ENCODE data around the gene VKORC1.

Gene VKORC1

GRCh38 chr16:31073142-31073969 is 21.2 kb downstream of the VKORC1 start:
- peaks cover 67% of the 10 kb centered on the region for H3K79me2 ChIP-seq (ENCODE audit: control insufficient read depth, insufficient read depth, low read length, unreplicated experiment)
- H3K27ac ChIP-seq (ENCODE audit: low read depth, low read length): peak overlapping the region; percentile 84
- peak overlapping the region; percentile 77 for H2AFZ ChIP-seq (ENCODE audit: low read length, unreplicated experiment)
- peaks cover 19% of the 10 kb centered on the region for H3K4me1 ChIP-seq (ENCODE audit: control insufficient read depth, insufficient read depth, low read length, unreplicated experiment)
- H3K27me3 ChIP-seq (ENCODE audit: insufficient read depth, low read length): no peaks in the 10 kb centered on the region
- H3K36me3 ChIP-seq (ENCODE audit: insufficient read depth, low read length): peaks cover 13% of the 10 kb centered on the region; the same call in 1 of the 2 replicates
- H3K4me3 ChIP-seq (ENCODE audit: low read depth, low read length): peak overlapping the region; percentile 83

GRCh38 chr16:31072540-31073141 is 22.0 kb downstream of the VKORC1 start:
- Histone ChIP-seq H2AFZ (ENCODE audit: low read length, unreplicated experiment) (no peak overlapping the region), H3K27me3 (ENCODE audit: insufficient read depth, low read length) (no peaks in the 10 kb centered on the region), H3K36me3 (ENCODE audit: insufficient read depth, low read length) (peaks cover 8% of the 10 kb centered on the region; the same call in 1 of the 2 replicates), H3K27ac (ENCODE audit: low read depth, low read length) (peak overlapping the region; percentile 84), H3K79me2 (ENCODE audit: control insufficient read depth, insufficient read depth, low read length, unreplicated experiment) (peaks cover 68% of the 10 kb centered on the region), H3K4me1 (ENCODE audit: control insufficient read depth, insufficient read depth, low read length, unreplicated experiment) (peaks cover 19% of the 10 kb centered on the region), H3K4me3 (ENCODE audit: low read depth, low read length) (peak overlapping the region; percentile 83)

- peaks cover 5% of the 10 kb centered on the region; the same call in 1 of the 2 replicates for H3K36me3 ChIP-seq (ENCODE audit: insufficient read depth, low read length)
- H3K27me3 ChIP-seq (ENCODE audit: insufficient read depth, low read length): no peaks in the 10 kb centered on the region
- peak overlapping the region; percentile 84 for H3K27ac ChIP-seq (ENCODE audit: low read depth, low read length)
- H3K4me3 ChIP-seq (ENCODE audit: low read depth, low read length): peak overlapping the region; percentile 83
- H3K79me2 ChIP-seq (ENCODE audit: control insufficient read depth, insufficient read depth, low read length, unreplicated experiment): peaks cover 67% of the 10 kb centered on the region
- H3K4me1 ChIP-seq (ENCODE audit: control insufficient read depth, insufficient read depth, low read length, unreplicated experiment): peaks cover 19% of the 10 kb centered on the region
- no peak overlapping the region for H2AFZ ChIP-seq (ENCODE audit: low read length, unreplicated experiment)
Observed at GRCh38 chr16:31071861-31072260, 22.7 kb downstream of the VKORC1 start.

GRCh38 chr16:31067342-31067741 is 27.3 kb downstream of the VKORC1 start:
- Histone ChIP-seq H3K4me1 (ENCODE audit: control insufficient read depth, insufficient read depth, low read length, unreplicated experiment) (peaks cover 25% of the 10 kb centered on the region), H2AFZ (ENCODE audit: low read length, unreplicated experiment) (no peak overlapping the region), H3K4me3 (ENCODE audit: low read depth, low read length) (no peak overlapping the region), H3K27ac (ENCODE audit: low read depth, low read length) (no peak overlapping the region), H3K27me3 (ENCODE audit: insufficient read depth, low read length) (no peaks in the 10 kb centered on the region), H3K79me2 (ENCODE audit: control insufficient read depth, insufficient read depth, low read length, unreplicated experiment) (peaks cover 57% of the 10 kb centered on the region), H3K36me3 (ENCODE audit: insufficient read depth, low read length) (peaks cover 7% of the 10 kb centered on the region; the same call in 1 of the 2 replicates)

GRCh38 chr16:31064882-31065461 is 29.6 kb downstream of the VKORC1 start:
- H3K36me3 ChIP-seq (ENCODE audit: insufficient read depth, low read length): peaks cover 18% of the 10 kb centered on the region; the same call in 1 of the 2 replicates
- H2AFZ ChIP-seq (ENCODE audit: low read length, unreplicated experiment): peak overlapping the region; percentile 0
- no peak overlapping the region for H3K4me3 ChIP-seq (ENCODE audit: low read depth, low read length)
- peak overlapping the region; percentile 90 for H3K27ac ChIP-seq (ENCODE audit: low read depth, low read length)
- H3K4me1 ChIP-seq (ENCODE audit: control insufficient read depth, insufficient read depth, low read length, unreplicated experiment): peaks cover 13% of the 10 kb centered on the region
- H3K79me2 ChIP-seq (ENCODE audit: control insufficient read depth, insufficient read depth, low read length, unreplicated experiment): peaks cover 48% of the 10 kb centered on the region
- H3K27me3 ChIP-seq (ENCODE audit: insufficient read depth, low read length): no peaks in the 10 kb centered on the region

- peak overlapping the region; percentile 90 for H3K27ac ChIP-seq (ENCODE audit: low read depth, low read length)
- H3K79me2 ChIP-seq (ENCODE audit: control insufficient read depth, insufficient read depth, low read length, unreplicated experiment): peaks cover 43% of the 10 kb centered on the region
- H3K4me3 ChIP-seq (ENCODE audit: low read depth, low read length): no peak overlapping the region
- no peak overlapping the region for H2AFZ ChIP-seq (ENCODE audit: low read length, unreplicated experiment)
- no peaks in the 10 kb centered on the region for H3K27me3 ChIP-seq (ENCODE audit: insufficient read depth, low read length)
- H3K36me3 ChIP-seq (ENCODE audit: insufficient read depth, low read length): peaks cover 18% of the 10 kb centered on the region; the same call in 1 of the 2 replicates
- H3K4me1 ChIP-seq (ENCODE audit: control insufficient read depth, insufficient read depth, low read length, unreplicated experiment): peaks cover 13% of the 10 kb centered on the region
Observed at GRCh38 chr16:31063843-31064611, 30.6 kb downstream of the VKORC1 start.

- Histone ChIP-seq H2AFZ (ENCODE audit: low read length, unreplicated experiment) (no peak overlapping the region), H3K27ac (ENCODE audit: low read depth, low read length) (no peak overlapping the region), H3K27me3 (ENCODE audit: insufficient read depth, low read length) (no peaks in the 10 kb centered on the region), H3K79me2 (ENCODE audit: control insufficient read depth, insufficient read depth, low read length, unreplicated experiment) (peaks cover 38% of the 10 kb centered on the region), H3K36me3 (ENCODE audit: insufficient read depth, low read length) (peaks cover 18% of the 10 kb centered on the region; the same call in 1 of the 2 replicates), H3K4me3 (ENCODE audit: low read depth, low read length) (no peak overlapping the region), H3K4me1 (ENCODE audit: control insufficient read depth, insufficient read depth, low read length, unreplicated experiment) (peaks cover 13% of the 10 kb centered on the region)
Observed at GRCh38 chr16:31063495-31063842, 31.1 kb downstream of the VKORC1 start.

GRCh38 chr16:31061813-31062440 is 32.7 kb downstream of the VKORC1 start:
- H2AFZ ChIP-seq (ENCODE audit: low read length, unreplicated experiment): no peak overlapping the region
- H3K4me3 ChIP-seq (ENCODE audit: low read depth, low read length): no peak overlapping the region
- peaks cover 18% of the 10 kb centered on the region; the same call in 1 of the 2 replicates for H3K36me3 ChIP-seq (ENCODE audit: insufficient read depth, low read length)
- no peaks in the 10 kb centered on the region for H3K27me3 ChIP-seq (ENCODE audit: insufficient read depth, low read length)
- H3K4me1 ChIP-seq (ENCODE audit: control insufficient read depth, insufficient read depth, low read length, unreplicated experiment): peaks cover 13% of the 10 kb centered on the region
- no peak overlapping the region for H3K27ac ChIP-seq (ENCODE audit: low read depth, low read length)
- peaks cover 28% of the 10 kb centered on the region for H3K79me2 ChIP-seq (ENCODE audit: control insufficient read depth, insufficient read depth, low read length, unreplicated experiment)

- no peak overlapping the region for H3K27ac ChIP-seq (ENCODE audit: low read depth, low read length)
Observed at GRCh38 chr16:31061126-31061812, 33.3 kb downstream of the VKORC1 start.

More at GRCh38 chr16:31061126-31061812, 33.3 kb downstream of the VKORC1 start:
- Histone ChIP-seq H3K27me3 (ENCODE audit: insufficient read depth, low read length) (no peaks in the 10 kb centered on the region), H3K36me3 (ENCODE audit: insufficient read depth, low read length) (peaks cover 18% of the 10 kb centered on the region; the same call in 1 of the 2 replicates), H3K79me2 (ENCODE audit: control insufficient read depth, insufficient read depth, low read length, unreplicated experiment) (peaks cover 23% of the 10 kb centered on the region), H3K4me3 (ENCODE audit: low read depth, low read length) (no peak overlapping the region), H2AFZ (ENCODE audit: low read length, unreplicated experiment) (no peak overlapping the region), H3K4me1 (ENCODE audit: control insufficient read depth, insufficient read depth, low read length, unreplicated experiment) (peaks cover 13% of the 10 kb centered on the region)
